GM23338 (cell line): ENCODE results near the gene NPHS1. TPM values are rescaled to one million over a fixed set of nuclear protein-coding genes. Genes with fewer than 3 reads are reported as not detected.

ENCODE experiments used
- ATAC-seq: fragments of 200-7000 bp; cut with Tn5 transposase; 3 replicates; pipeline ENCODE4 v1.9.1; 2020
- DNase-seq: peaks from one replicate; pipeline ENCODE4 v3.0.0-alpha.2; 2015; ENCODE audit warnings: low spot score
- H2AFZ ChIP-seq: fragments of 200-600 bp; sonication (generic); 2 replicates; pipeline ENCODE4 v1.8.0; 2016; ENCODE audit warnings: antibody characterized with exemption, mild to moderate bottlenecking, moderate library complexity
- H3F3A ChIP-seq: fragments of 200-600 bp; sonication (generic); replicated peaks from 2 replicates; pipeline ENCODE4 v1.8.0; 2017; ENCODE audit warnings: antibody characterized with exemption, mixed run types, low read depth
- H3K27ac ChIP-seq: fragments of 200-600 bp; sonication (generic); 2 replicates; pipeline ENCODE4 v1.6.1; 2016; ENCODE audit warnings: low read depth
- H3K27me3 ChIP-seq: fragments of 200-600 bp; sonication (generic); 2 replicates; pipeline ENCODE4 v1.8.0; 2016; ENCODE audit warnings: mild to moderate bottlenecking, mixed run types, moderate library complexity; ENCODE audit not compliant: insufficient read depth
- H3K36me3 ChIP-seq: fragments of 200-600 bp; sonication (generic); 2 replicates; pipeline ENCODE4 v1.8.0; 2016; ENCODE audit warnings: mild to moderate bottlenecking; ENCODE audit not compliant: insufficient read depth
- H3K4me1 ChIP-seq: fragments of 200-600 bp; sonication (generic); 2 replicates; pipeline ENCODE4 v1.8.0; 2016; ENCODE audit warnings: mild to moderate bottlenecking, moderate library complexity; ENCODE audit not compliant: insufficient read depth
- H3K4me2 ChIP-seq: fragments of 200-600 bp; sonication (generic); 2 replicates; pipeline ENCODE4 v1.7.1; 2017; ENCODE audit warnings: mixed run types
- H3K4me3 ChIP-seq: fragments of 200-600 bp; sonication (generic); 2 replicates; pipeline ENCODE4 v1.6.1; 2016; ENCODE audit warnings: mixed run types
- H3K79me2 ChIP-seq: fragments of 200-600 bp; sonication (generic); replicated peaks from 2 replicates; pipeline ENCODE4 v1.8.0; 2017; ENCODE audit warnings: mild to moderate bottlenecking; ENCODE audit not compliant: insufficient read depth
- H3K9me2 ChIP-seq: fragments of 200-600 bp; sonication (generic); 2 replicates; pipeline ENCODE4 v1.8.0; 2017; ENCODE audit not compliant: insufficient read depth
- H4K20me1 ChIP-seq: fragments of 200-600 bp; sonication (generic); replicated peaks from 2 replicates; pipeline ENCODE4 v1.8.0; 2017; ENCODE audit warnings: mild to moderate bottlenecking; ENCODE audit not compliant: insufficient read depth
- H3K27ac Mint-ChIP-seq: 2 replicates; pipeline ENCODE4 v1.8.0; 2020; ENCODE audit warnings: inconsistent platforms, mild to moderate bottlenecking, moderate library complexity, mixed read lengths
- H3K27me3 Mint-ChIP-seq: 3 replicates; pipeline ENCODE4 v1.8.0; 2022; ENCODE audit warnings: low read depth, mild to moderate bottlenecking, moderate library complexity, mixed read lengths, inconsistent platforms; ENCODE audit not compliant: insufficient read depth, poor library complexity
- H3K36me3 Mint-ChIP-seq: 3 replicates; pipeline ENCODE4 v1.8.0; 2021; ENCODE audit warnings: low read depth, mild to moderate bottlenecking, inconsistent platforms, moderate library complexity, mixed read lengths
- H3K4me1 Mint-ChIP-seq: 3 replicates; pipeline ENCODE4 v1.8.0; 2020; ENCODE audit warnings: mild to moderate bottlenecking, inconsistent platforms, mixed read lengths
- H3K4me3 Mint-ChIP-seq: 3 replicates; pipeline ENCODE4 v1.8.0; 2021; ENCODE audit warnings: moderate library complexity, mild to moderate bottlenecking, inconsistent platforms, mixed read lengths
- H3K9me3 Mint-ChIP-seq: 3 replicates; pipeline ENCODE4 v1.8.0; 2020; ENCODE audit warnings: moderate library complexity, mild to moderate bottlenecking, inconsistent platforms, mixed read lengths
- CREB1 ChIP-seq: fragments of 250-450 bp; sonication (Bioruptor Pico); IDR thresholded peaks from 2 replicates; pipeline ENCODE4 v1.5.0; 2020; ENCODE audit warnings: low read depth, mild to moderate bottlenecking, moderate library complexity
- EZH2 ChIP-seq: fragments of 200-600 bp; sonication (generic); IDR thresholded peaks from one replicate; pipeline ENCODE4 v1.8.0; 2017; ENCODE audit warnings: antibody characterized with exemption, mild to moderate bottlenecking, low read depth; ENCODE audit not compliant: unreplicated experiment
- EZH2phosphoT487 ChIP-seq: fragments of 200-600 bp; sonication (generic); IDR thresholded peaks from one replicate; pipeline ENCODE4 v1.8.1; 2018; ENCODE audit warnings: antibody characterized with exemption; ENCODE audit not compliant: unreplicated experiment
- JUNB ChIP-seq: IDR thresholded peaks from one replicate; pipeline ENCODE4 v1.6.1; 2016; ENCODE audit warnings: antibody characterized with exemption; ENCODE audit not compliant: unreplicated experiment
- NANOG ChIP-seq: IDR thresholded peaks from 2 replicates; pipeline ENCODE4 v1.6.1; 2016; ENCODE audit warnings: antibody characterized with exemption, borderline replicate concordance
- POLR2AphosphoS5 ChIP-seq: IDR thresholded peaks from 2 replicates; pipeline ENCODE4 v1.6.1; 2016; ENCODE audit warnings: antibody characterized with exemption, low read depth
- STAT1 ChIP-seq: IDR thresholded peaks from one replicate; pipeline ENCODE4 v1.6.1; 2016; ENCODE audit warnings: antibody characterized with exemption; ENCODE audit not compliant: unreplicated experiment
- ZNF114 ChIP-seq: fragments of 250-450 bp; sonication (Bioruptor Pico); IDR thresholded peaks from 2 replicates; pipeline ENCODE4 v1.5.0; 2020; ENCODE audit warnings: mild to moderate bottlenecking, moderate library complexity
- ZNF331 ChIP-seq: fragments of 250-450 bp; sonication (Bioruptor Pico); IDR thresholded peaks from 2 replicates; pipeline ENCODE4 v1.5.0; 2020; ENCODE audit warnings: low read depth, mild to moderate bottlenecking, moderate library complexity
- polyA plus RNA-seq: library from polyadenylated mRNA; unstranded; fragments of >200 nt; fragmentation: Nextera tagmentation; extraction: Ambion mirVana; gene quantifications from 2 replicates; pipeline ENCODE4 v1.2.1, GENCODE V29; 2016
- total RNA-seq: library from RNA; depleted of rRNA; stranded (reverse); fragments of >200 nt; shearing (Covaris generic); gene quantifications from 2 replicates; pipeline ENCODE4 v1.2.3, GENCODE V29; 2014
- TF ChIP-seq, protein P1 (sequence below): IDR thresholded peaks from 2 replicates; pipeline ENCODE4 v1.6.1; 2016; ENCODE audit warnings: antibody characterized with exemption
- TF ChIP-seq, protein P2 (sequence below): fragments of 250-450 bp; sonication (Bioruptor Pico); IDR thresholded peaks from 2 replicates; pipeline ENCODE4 v1.5.0; 2020; ENCODE audit warnings: mild to moderate bottlenecking, moderate library complexity
- TF ChIP-seq, protein P3 (sequence below), 2 experiments: fragments of 200-600 bp in 1 of 2; sonication (generic) in 1 of 2; conservative IDR thresholded peaks; 2 replicates each; pipeline versions ENCODE4 v1.5.1 to v1.6.1; 2016 to 2017; ENCODE audit warnings: antibody characterized with exemption in 2 of 2, low read depth in 2 of 2, mild to moderate bottlenecking in 2 of 2, moderate library complexity in 1 of 2
- TF ChIP-seq, protein P4 (sequence below): IDR thresholded peaks from one replicate; pipeline ENCODE4 v1.6.1; 2018; ENCODE audit warnings: antibody characterized with exemption; ENCODE audit not compliant: unreplicated experiment

The NPHS1 gene
- total and polyA plus RNA-seq, 2 experiments from 2014 or later, result 1.0 to 1.3 TPM

DNA sequence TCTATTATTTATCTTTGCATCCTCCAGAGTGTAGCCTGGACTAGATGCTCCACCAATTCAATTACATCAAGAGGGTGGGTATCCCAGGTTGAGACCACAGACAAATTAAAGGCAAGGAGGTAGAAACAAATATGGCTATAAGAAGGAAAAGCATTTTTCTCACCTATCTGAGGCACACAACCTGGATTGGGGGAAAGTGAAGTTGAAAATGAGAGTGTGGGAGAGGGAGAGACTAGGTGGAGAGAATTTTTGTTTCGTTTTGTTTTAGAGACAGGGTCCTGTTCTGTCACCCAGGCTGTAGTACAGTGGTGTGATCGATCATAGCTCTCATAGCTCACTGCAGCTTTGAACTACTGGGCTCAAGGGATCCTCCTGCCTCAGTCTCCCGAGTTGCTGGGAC lies 33.9 kb downstream of the NPHS1 start:
- Mint-ChIP-seq H3K27ac (no peak overlapping the region), H3K27me3 (peaks cover 9% of the 10 kb centered on the region), H3K4me3 (no peak overlapping the region), H3K36me3 (no peaks in the 10 kb centered on the region), H3K9me3 (no peaks in the 10 kb centered on the region; the same call in 2 of the 3 replicates), H3K4me1 (peaks cover 9% of the 10 kb centered on the region)
- H4K20me1 ChIP-seq, result no peaks in the 10 kb centered on the region
- H3K79me2 ChIP-seq, result no peaks in the 10 kb centered on the region
- H3K36me3 ChIP-seq, result no peaks in the 10 kb centered on the region
- no peak overlapping the region for H2AFZ ChIP-seq
- H3K4me3 ChIP-seq, result no peak overlapping the region
- H3K9me2 ChIP-seq, result no peaks in the 10 kb centered on the region
- TF ChIP-seq ZNF114 (no peak), STAT1 (no peak), NANOG (no peak), JUNB (no peak), ZNF331 (CRISPR knock-in tag) (no peak), CREB1 (CRISPR knock-in tag) (no peak), POLR2AphosphoS5 (no peak), EZH2 (no peak), EZH2phosphoT487 (no peak)
- TF ChIP-seq, protein P1, sequence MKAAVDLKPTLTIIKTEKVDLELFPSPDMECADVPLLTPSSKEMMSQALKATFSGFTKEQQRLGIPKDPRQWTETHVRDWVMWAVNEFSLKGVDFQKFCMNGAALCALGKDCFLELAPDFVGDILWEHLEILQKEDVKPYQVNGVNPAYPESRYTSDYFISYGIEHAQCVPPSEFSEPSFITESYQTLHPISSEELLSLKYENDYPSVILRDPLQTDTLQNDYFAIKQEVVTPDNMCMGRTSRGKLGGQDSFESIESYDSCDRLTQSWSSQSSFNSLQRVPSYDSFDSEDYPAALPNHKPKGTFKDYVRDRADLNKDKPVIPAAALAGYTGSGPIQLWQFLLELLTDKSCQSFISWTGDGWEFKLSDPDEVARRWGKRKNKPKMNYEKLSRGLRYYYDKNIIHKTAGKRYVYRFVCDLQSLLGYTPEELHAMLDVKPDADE, result no peak
- TF ChIP-seq, protein P2, sequence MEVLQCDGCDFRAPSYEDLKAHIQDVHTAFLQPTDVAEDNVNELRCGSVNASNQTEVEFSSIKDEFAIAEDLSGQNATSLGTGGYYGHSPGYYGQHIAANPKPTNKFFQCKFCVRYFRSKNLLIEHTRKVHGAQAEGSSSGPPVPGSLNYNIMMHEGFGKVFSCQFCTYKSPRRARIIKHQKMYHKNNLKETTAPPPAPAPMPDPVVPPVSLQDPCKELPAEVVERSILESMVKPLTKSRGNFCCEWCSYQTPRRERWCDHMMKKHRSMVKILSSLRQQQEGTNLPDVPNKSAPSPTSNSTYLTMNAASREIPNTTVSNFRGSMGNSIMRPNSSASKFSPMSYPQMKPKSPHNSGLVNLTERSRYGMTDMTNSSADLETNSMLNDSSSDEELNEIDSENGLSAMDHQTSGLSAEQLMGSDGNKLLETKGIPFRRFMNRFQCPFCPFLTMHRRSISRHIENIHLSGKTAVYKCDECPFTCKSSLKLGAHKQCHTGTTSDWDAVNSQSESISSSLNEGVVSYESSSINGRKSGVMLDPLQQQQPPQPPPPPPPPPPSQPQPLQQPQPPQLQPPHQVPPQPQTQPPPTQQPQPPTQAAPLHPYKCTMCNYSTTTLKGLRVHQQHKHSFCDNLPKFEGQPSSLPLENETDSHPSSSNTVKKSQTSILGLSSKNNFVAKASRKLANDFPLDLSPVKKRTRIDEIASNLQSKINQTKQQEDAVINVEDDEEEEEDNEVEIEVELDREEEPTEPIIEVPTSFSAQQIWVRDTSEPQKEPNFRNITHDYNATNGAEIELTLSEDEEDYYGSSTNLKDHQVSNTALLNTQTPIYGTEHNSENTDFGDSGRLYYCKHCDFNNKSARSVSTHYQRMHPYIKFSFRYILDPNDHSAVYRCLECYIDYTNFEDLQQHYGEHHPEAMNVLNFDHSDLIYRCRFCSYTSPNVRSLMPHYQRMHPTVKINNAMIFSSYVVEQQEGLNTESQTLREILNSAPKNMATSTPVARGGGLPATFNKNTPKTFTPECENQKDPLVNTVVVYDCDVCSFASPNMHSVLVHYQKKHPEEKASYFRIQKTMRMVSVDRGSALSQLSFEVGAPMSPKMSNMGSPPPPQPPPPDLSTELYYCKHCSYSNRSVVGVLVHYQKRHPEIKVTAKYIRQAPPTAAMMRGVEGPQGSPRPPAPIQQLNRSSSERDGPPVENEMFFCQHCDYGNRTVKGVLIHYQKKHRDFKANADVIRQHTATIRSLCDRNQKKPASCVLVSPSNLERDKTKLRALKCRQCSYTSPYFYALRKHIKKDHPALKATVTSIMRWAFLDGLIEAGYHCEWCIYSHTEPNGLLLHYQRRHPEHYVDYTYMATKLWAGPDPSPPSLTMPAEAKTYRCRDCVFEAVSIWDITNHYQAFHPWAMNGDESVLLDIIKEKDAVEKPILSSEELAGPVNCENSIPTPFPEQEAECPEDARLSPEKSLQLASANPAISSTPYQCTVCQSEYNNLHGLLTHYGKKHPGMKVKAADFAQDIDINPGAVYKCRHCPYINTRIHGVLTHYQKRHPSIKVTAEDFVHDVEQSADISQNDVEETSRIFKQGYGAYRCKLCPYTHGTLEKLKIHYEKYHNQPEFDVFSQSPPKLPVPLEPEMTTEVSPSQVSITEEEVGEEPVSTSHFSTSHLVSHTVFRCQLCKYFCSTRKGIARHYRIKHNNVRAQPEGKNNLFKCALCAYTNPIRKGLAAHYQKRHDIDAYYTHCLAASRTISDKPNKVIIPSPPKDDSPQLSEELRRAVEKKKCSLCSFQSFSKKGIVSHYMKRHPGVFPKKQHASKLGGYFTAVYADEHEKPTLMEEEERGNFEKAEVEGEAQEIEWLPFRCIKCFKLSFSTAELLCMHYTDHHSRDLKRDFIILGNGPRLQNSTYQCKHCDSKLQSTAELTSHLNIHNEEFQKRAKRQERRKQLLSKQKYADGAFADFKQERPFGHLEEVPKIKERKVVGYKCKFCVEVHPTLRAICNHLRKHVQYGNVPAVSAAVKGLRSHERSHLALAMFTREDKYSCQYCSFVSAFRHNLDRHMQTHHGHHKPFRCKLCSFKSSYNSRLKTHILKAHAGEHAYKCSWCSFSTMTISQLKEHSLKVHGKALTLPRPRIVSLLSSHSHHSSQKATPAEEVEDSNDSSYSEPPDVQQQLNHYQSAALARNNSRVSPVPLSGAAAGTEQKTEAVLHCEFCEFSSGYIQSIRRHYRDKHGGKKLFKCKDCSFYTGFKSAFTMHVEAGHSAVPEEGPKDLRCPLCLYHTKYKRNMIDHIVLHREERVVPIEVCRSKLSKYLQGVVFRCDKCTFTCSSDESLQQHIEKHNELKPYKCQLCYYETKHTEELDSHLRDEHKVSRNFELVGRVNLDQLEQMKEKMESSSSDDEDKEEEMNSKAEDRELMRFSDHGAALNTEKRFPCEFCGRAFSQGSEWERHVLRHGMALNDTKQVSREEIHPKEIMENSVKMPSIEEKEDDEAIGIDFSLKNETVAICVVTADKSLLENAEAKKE (CRISPR knock-in tag), result no peak
- TF ChIP-seq, protein P3, sequence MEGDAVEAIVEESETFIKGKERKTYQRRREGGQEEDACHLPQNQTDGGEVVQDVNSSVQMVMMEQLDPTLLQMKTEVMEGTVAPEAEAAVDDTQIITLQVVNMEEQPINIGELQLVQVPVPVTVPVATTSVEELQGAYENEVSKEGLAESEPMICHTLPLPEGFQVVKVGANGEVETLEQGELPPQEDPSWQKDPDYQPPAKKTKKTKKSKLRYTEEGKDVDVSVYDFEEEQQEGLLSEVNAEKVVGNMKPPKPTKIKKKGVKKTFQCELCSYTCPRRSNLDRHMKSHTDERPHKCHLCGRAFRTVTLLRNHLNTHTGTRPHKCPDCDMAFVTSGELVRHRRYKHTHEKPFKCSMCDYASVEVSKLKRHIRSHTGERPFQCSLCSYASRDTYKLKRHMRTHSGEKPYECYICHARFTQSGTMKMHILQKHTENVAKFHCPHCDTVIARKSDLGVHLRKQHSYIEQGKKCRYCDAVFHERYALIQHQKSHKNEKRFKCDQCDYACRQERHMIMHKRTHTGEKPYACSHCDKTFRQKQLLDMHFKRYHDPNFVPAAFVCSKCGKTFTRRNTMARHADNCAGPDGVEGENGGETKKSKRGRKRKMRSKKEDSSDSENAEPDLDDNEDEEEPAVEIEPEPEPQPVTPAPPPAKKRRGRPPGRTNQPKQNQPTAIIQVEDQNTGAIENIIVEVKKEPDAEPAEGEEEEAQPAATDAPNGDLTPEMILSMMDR (conservative IDR thresholded peaks at IDR 0.05; ENCODE audit: low read depth in 2 of 2), result no peak
- TF ChIP-seq, protein P4, sequence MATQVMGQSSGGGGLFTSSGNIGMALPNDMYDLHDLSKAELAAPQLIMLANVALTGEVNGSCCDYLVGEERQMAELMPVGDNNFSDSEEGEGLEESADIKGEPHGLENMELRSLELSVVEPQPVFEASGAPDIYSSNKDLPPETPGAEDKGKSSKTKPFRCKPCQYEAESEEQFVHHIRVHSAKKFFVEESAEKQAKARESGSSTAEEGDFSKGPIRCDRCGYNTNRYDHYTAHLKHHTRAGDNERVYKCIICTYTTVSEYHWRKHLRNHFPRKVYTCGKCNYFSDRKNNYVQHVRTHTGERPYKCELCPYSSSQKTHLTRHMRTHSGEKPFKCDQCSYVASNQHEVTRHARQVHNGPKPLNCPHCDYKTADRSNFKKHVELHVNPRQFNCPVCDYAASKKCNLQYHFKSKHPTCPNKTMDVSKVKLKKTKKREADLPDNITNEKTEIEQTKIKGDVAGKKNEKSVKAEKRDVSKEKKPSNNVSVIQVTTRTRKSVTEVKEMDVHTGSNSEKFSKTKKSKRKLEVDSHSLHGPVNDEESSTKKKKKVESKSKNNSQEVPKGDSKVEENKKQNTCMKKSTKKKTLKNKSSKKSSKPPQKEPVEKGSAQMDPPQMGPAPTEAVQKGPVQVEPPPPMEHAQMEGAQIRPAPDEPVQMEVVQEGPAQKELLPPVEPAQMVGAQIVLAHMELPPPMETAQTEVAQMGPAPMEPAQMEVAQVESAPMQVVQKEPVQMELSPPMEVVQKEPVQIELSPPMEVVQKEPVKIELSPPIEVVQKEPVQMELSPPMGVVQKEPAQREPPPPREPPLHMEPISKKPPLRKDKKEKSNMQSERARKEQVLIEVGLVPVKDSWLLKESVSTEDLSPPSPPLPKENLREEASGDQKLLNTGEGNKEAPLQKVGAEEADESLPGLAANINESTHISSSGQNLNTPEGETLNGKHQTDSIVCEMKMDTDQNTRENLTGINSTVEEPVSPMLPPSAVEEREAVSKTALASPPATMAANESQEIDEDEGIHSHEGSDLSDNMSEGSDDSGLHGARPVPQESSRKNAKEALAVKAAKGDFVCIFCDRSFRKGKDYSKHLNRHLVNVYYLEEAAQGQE, result no peak
- H3K27me3 ChIP-seq, result no peaks in the 10 kb centered on the region
- no peak for DNase-seq
- no peak overlapping the region for H3K27ac ChIP-seq
- H3K4me2 ChIP-seq, result no peak overlapping the region
- no peak for ATAC-seq
- H3F3A ChIP-seq, result peaks cover 4% of the 10 kb centered on the region; the same call in 1 of the 2 replicates
- 0 out of 2 replicates have a peak, but pooled peaks cover 4% of the 10 kb centered on the region for H3K4me1 ChIP-seq
